ENCODE results near the gene MYO9B.
"Not testable (repeated sequence)": the region's sequence is repeated elsewhere in the genome, so short reads cannot be mapped to it uniquely, and the experiment has no call there.

GRCh38 chr19:17106964-17107363 is 31.4 kb downstream of the MYO9B start:
- TF ChIP-seq EZH2 (IDR thresholded peaks at IDR 0.05; ENCODE audit: insufficient read depth, poor library complexity, severe bottlenecking); EZH2phosphoT487 (IDR thresholded peaks at IDR 0.05; ENCODE audit: insufficient read depth, low read depth): not testable (repeated sequence)

Data from GM23248 (cell line).